Sigmoid colon (tissue), 4 donors: ENCODE data around the gene ZNF646.

ENCODE experiments used
- EP300 ChIP-seq, 4 donors: sonication (generic); formaldehyde crosslinking; IDR thresholded peaks; one replicate each; pipeline ENCODE4 v1.6.1; 2017; ENCODE audit warnings: antibody characterized with exemption in 4 of 4
- POLR2A ChIP-seq, 2 donors: fragments of 450-650 bp; IDR thresholded peaks; one replicate each; pipeline ENCODE4 v1.6.1; 2016; ENCODE audit warnings: antibody characterized with exemption in 2 of 2, mild to moderate bottlenecking in 2 of 2, moderate library complexity in 2 of 2
- TF ChIP-seq, protein P1 (sequence below), 4 experiments: fragments of 450-650 bp in 3 of 4; fragments of 200-600 bp in 1 of 4; IDR thresholded peaks; one replicate each; pipeline ENCODE4 v1.5.1; 2016 to 2019; ENCODE audit warnings: antibody characterized with exemption in 4 of 4, mild to moderate bottlenecking in 3 of 4, moderate library complexity in 2 of 4

DNA sequence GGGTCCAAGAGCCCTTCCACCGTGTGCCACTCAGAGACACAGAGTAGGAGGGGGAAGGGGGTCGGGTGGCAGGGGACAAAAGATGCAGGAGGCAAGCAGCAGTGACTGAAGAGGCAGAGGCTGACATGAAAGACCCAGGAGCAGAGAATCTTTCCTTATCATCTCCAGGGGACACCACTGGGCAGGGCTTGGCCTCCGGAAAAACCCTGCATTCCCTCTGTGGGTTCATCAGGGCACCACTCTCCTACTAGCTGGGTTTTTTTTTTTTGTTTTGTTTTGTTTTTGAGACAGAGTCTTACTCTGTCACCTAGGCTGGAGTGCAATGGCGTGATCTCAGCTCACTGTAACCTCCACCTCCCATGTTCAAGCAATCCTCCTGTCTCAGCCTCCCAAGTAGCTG lies 42.9 kb upstream of the ZNF646 start:
- TF ChIP-seq, protein P1, sequence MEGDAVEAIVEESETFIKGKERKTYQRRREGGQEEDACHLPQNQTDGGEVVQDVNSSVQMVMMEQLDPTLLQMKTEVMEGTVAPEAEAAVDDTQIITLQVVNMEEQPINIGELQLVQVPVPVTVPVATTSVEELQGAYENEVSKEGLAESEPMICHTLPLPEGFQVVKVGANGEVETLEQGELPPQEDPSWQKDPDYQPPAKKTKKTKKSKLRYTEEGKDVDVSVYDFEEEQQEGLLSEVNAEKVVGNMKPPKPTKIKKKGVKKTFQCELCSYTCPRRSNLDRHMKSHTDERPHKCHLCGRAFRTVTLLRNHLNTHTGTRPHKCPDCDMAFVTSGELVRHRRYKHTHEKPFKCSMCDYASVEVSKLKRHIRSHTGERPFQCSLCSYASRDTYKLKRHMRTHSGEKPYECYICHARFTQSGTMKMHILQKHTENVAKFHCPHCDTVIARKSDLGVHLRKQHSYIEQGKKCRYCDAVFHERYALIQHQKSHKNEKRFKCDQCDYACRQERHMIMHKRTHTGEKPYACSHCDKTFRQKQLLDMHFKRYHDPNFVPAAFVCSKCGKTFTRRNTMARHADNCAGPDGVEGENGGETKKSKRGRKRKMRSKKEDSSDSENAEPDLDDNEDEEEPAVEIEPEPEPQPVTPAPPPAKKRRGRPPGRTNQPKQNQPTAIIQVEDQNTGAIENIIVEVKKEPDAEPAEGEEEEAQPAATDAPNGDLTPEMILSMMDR (IDR thresholded peaks at IDR 0.05), result no peak
- TF ChIP-seq POLR2A (IDR thresholded peaks at IDR 0.05) (no peak), EP300 (IDR thresholded peaks at IDR 0.05) (no peak)
